ENCODE results near the gene HS6ST2.

DNA sequence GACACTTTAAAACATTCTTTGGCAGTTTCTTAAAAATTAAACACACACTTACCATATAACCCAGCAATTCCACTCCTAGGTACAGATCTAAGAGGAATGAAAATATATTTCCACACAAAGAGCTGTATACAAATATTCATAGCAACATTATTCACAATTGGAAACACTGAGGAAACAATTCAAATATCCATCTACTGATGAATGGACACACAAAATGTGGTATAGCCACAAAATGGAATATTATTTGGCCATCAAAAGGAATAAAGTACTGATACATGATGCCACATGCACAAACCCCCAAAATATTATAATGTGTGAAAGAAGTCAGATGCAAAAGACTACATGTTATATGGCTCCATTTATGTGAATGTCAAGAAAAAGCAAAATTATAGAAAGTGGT, 70.9 kb downstream of the HS6ST2 start:
- TF ChIP-seq, protein P1, sequence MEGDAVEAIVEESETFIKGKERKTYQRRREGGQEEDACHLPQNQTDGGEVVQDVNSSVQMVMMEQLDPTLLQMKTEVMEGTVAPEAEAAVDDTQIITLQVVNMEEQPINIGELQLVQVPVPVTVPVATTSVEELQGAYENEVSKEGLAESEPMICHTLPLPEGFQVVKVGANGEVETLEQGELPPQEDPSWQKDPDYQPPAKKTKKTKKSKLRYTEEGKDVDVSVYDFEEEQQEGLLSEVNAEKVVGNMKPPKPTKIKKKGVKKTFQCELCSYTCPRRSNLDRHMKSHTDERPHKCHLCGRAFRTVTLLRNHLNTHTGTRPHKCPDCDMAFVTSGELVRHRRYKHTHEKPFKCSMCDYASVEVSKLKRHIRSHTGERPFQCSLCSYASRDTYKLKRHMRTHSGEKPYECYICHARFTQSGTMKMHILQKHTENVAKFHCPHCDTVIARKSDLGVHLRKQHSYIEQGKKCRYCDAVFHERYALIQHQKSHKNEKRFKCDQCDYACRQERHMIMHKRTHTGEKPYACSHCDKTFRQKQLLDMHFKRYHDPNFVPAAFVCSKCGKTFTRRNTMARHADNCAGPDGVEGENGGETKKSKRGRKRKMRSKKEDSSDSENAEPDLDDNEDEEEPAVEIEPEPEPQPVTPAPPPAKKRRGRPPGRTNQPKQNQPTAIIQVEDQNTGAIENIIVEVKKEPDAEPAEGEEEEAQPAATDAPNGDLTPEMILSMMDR (IDR thresholded peaks at IDR 0.05): no peak
- TF ChIP-seq POLR2A (IDR thresholded peaks at IDR 0.05): no peak
